Measurements from ENCODE around the gene POP4.

GRCh38 chr19:29650772-29651387 is 44.8 kb downstream of the POP4 start:
- TF ChIP-seq, protein P1, sequence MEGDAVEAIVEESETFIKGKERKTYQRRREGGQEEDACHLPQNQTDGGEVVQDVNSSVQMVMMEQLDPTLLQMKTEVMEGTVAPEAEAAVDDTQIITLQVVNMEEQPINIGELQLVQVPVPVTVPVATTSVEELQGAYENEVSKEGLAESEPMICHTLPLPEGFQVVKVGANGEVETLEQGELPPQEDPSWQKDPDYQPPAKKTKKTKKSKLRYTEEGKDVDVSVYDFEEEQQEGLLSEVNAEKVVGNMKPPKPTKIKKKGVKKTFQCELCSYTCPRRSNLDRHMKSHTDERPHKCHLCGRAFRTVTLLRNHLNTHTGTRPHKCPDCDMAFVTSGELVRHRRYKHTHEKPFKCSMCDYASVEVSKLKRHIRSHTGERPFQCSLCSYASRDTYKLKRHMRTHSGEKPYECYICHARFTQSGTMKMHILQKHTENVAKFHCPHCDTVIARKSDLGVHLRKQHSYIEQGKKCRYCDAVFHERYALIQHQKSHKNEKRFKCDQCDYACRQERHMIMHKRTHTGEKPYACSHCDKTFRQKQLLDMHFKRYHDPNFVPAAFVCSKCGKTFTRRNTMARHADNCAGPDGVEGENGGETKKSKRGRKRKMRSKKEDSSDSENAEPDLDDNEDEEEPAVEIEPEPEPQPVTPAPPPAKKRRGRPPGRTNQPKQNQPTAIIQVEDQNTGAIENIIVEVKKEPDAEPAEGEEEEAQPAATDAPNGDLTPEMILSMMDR (IDR thresholded peaks at IDR 0.05), result no peak
- no peak for TF ChIP-seq POLR2A (IDR thresholded peaks at IDR 0.05)
- TF ChIP-seq EP300 (IDR thresholded peaks at IDR 0.05), result no peak
